HCT116 (cell line): ENCODE data around the gene FNDC3B.

Source experiments
- CEBPB ChIP-seq: IDR thresholded peaks from 2 replicates; pipeline ENCODE4 v1.6.1; 2012; ENCODE audit warnings: low read depth
- POLR2A ChIP-seq: IDR thresholded peaks from 2 replicates; pipeline ENCODE4 v1.7.0; 2011; ENCODE audit warnings: borderline replicate concordance; ENCODE audit not compliant: insufficient read depth, insufficient read length; ENCODE audit errors: extremely low read depth
- SP1 ChIP-seq: IDR thresholded peaks from 2 replicates; pipeline ENCODE4 v1.6.1; 2012; ENCODE audit warnings: low read depth
- ZFX ChIP-seq: fragments of 450-650 bp; IDR thresholded peaks from 2 replicates; pipeline ENCODE4 v1.6.1; 2017
- ZNF274 ChIP-seq: fragments of 200-500 bp; sonication (Bioruptor generic); IDR thresholded peaks from 2 replicates; pipeline ENCODE4 v1.6.1; 2014; ENCODE audit warnings: mild to moderate bottlenecking, low read depth, low read length, inconsistent platforms
- TF ChIP-seq, protein P1 (sequence below), 3 experiments: fragments of 200-600 bp in 1 of 3; sonication (generic) in 1 of 3; IDR thresholded peaks in 2 of 3; conservative IDR thresholded peaks in 1 of 3; 2 replicates each; pipeline ENCODE4 v1.5.1; 2012 to 2017; ENCODE audit warnings: low read depth in 2 of 3, low read length in 2 of 3, antibody characterized with exemption in 1 of 3, borderline replicate concordance in 1 of 3, control low read depth in 1 of 3, mild to moderate bottlenecking in 1 of 3, mixed read lengths in 1 of 3, mixed run types in 1 of 3, moderate library complexity in 1 of 3; ENCODE audit not compliant: insufficient read depth in 1 of 3
- TF ChIP-seq, protein P2 (sequence below): IDR thresholded peaks from 2 replicates; pipeline ENCODE4 v1.6.1; 2012
- TF ChIP-seq, protein P3 (sequence below): IDR thresholded peaks from 2 replicates; pipeline ENCODE4 v1.6.1; 2012

DNA sequence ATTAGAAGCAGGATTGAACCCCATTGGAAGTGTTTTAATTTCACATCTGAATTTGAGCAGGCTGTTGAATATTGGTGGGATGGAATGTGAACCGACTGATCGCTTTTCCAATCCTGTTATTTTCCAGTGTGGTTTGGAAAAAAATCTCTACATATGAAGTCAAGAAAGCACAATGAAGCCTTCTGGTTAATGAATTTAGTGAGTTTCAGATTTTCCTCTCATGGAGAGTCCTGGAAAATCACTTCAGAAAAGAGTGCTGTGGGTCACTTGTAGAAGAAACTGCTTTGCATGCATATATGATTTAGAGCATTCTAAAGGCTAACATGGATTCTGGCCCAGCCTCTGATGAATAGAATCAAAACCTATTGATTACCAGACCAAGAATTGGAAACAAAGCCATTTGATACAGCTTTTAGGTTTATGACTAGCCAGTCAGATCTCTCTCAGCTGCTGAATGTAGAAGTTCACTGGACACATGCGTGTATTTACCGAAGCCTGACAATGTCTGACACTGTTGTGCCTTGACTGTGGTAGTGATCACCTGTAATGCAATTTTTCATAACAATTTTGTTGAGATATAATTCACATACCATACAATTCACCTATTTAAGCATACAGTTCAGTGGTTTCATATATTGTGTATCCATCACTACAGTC lies 121.9 kb downstream of the FNDC3B start:
- TF ChIP-seq, protein P1, sequence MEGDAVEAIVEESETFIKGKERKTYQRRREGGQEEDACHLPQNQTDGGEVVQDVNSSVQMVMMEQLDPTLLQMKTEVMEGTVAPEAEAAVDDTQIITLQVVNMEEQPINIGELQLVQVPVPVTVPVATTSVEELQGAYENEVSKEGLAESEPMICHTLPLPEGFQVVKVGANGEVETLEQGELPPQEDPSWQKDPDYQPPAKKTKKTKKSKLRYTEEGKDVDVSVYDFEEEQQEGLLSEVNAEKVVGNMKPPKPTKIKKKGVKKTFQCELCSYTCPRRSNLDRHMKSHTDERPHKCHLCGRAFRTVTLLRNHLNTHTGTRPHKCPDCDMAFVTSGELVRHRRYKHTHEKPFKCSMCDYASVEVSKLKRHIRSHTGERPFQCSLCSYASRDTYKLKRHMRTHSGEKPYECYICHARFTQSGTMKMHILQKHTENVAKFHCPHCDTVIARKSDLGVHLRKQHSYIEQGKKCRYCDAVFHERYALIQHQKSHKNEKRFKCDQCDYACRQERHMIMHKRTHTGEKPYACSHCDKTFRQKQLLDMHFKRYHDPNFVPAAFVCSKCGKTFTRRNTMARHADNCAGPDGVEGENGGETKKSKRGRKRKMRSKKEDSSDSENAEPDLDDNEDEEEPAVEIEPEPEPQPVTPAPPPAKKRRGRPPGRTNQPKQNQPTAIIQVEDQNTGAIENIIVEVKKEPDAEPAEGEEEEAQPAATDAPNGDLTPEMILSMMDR (IDR thresholded peaks at IDR 0.05 in 2 of 3, conservative IDR thresholded peaks at IDR 0.05 in 1 of 3; ENCODE audit: borderline replicate concordance in 1 of 3, insufficient read depth in 1 of 3, low read depth in 2 of 3, low read length in 2 of 3), result no peak
- TF ChIP-seq CEBPB (no peak), POLR2A (no peak), SP1 (no peak), ZFX (no peak), ZNF274 (no peak)
- TF ChIP-seq, protein P2, sequence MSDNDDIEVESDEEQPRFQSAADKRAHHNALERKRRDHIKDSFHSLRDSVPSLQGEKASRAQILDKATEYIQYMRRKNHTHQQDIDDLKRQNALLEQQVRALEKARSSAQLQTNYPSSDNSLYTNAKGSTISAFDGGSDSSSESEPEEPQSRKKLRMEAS, result no peak
- TF ChIP-seq, protein P3, sequence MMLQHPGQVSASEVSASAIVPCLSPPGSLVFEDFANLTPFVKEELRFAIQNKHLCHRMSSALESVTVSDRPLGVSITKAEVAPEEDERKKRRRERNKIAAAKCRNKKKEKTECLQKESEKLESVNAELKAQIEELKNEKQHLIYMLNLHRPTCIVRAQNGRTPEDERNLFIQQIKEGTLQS, result no peak
